H9 (cell line): ENCODE measurements around the gene MSL3. TPM values are rescaled to one million over a fixed set of nuclear protein-coding genes. Genes with fewer than 3 reads are reported as not detected.

Source experiments
- DNase-seq: peaks from one replicate; pipeline ENCODE4 v3.0.0-alpha.2; 2017
- H2AFZ ChIP-seq: one replicate; pipeline ENCODE4 v1.6.1; 2013; ENCODE audit warnings: mild to moderate bottlenecking, low read length, control low read depth, moderate library complexity
- H2AK5ac ChIP-seq: 2 replicates; pipeline ENCODE4 v1.6.1; 2013; ENCODE audit warnings: low read length, control low read depth, mixed read lengths; ENCODE audit not compliant: insufficient read length
- H2BK120ac ChIP-seq: one replicate; pipeline ENCODE4 v1.6.1; 2013; ENCODE audit warnings: low read depth, mild to moderate bottlenecking, low read length, control low read depth, inconsistent platforms; ENCODE audit not compliant: poor library complexity, severe bottlenecking
- H2BK12ac ChIP-seq: 2 replicates; pipeline ENCODE4 v1.6.1; 2013; ENCODE audit warnings: low read length, control low read depth, mixed read lengths, low read depth; ENCODE audit not compliant: insufficient read length
- H2BK15ac ChIP-seq: 2 replicates; pipeline ENCODE4 v1.6.1; 2013; ENCODE audit warnings: low read depth, low read length, control low read depth
- H2BK20ac ChIP-seq: one replicate; pipeline ENCODE4 v1.6.1; 2013; ENCODE audit warnings: low read depth, mild to moderate bottlenecking, low read length, control low read depth, inconsistent platforms; ENCODE audit not compliant: poor library complexity, severe bottlenecking
- H2BK5ac ChIP-seq: 2 replicates; pipeline ENCODE4 v1.6.1; 2013; ENCODE audit warnings: low read length, control low read depth, mixed read lengths; ENCODE audit not compliant: insufficient read length
- H3K14ac ChIP-seq: 2 replicates; pipeline ENCODE4 v1.6.1; 2013; ENCODE audit warnings: low read length, control low read depth; ENCODE audit not compliant: insufficient read depth
- H3K18ac ChIP-seq: 2 replicates; pipeline ENCODE4 v1.6.1; 2013; ENCODE audit warnings: low read depth, mild to moderate bottlenecking, mixed read lengths, low read length, control low read depth; ENCODE audit not compliant: insufficient read length
- H3K23ac ChIP-seq: 2 replicates; pipeline ENCODE4 v1.6.1; 2013; ENCODE audit warnings: low read length, control low read depth, mixed read lengths, low read depth; ENCODE audit not compliant: insufficient read length
- H3K23me2 ChIP-seq: 2 replicates; pipeline ENCODE4 v1.6.1; 2013; ENCODE audit warnings: low read depth, mild to moderate bottlenecking, mixed read lengths, low read length, control low read depth; ENCODE audit not compliant: insufficient read length, poor library complexity, severe bottlenecking
- H3K27ac ChIP-seq: 2 replicates; pipeline ENCODE4 v1.5.1; 2013; ENCODE audit warnings: low read length, control low read depth, mixed read lengths, low read depth; ENCODE audit not compliant: insufficient read length
- H3K27me3 ChIP-seq: 2 replicates; pipeline ENCODE4 v1.6.1; 2013; ENCODE audit warnings: low read length, control low read depth, inconsistent platforms; ENCODE audit not compliant: insufficient read depth
- H3K4ac ChIP-seq: 2 replicates; pipeline ENCODE4 v1.6.1; 2013; ENCODE audit warnings: low read depth, mild to moderate bottlenecking, control low read depth, inconsistent platforms, low read length, moderate library complexity
- H3K4me1 ChIP-seq: 2 replicates; pipeline ENCODE4 v1.6.1; 2013; ENCODE audit warnings: low read length, control low read depth, inconsistent platforms; ENCODE audit not compliant: insufficient read depth
- H3K4me2 ChIP-seq: 2 replicates; pipeline ENCODE4 v1.6.1; 2013; ENCODE audit warnings: low read length, control low read depth, mixed read lengths; ENCODE audit not compliant: insufficient read length, insufficient read depth
- H3K56ac ChIP-seq: 2 replicates; pipeline ENCODE4 v1.6.1; 2013; ENCODE audit warnings: low read depth, mild to moderate bottlenecking, mixed read lengths, low read length, control low read depth; ENCODE audit not compliant: insufficient read length
- H3K79me1 ChIP-seq: 2 replicates; pipeline ENCODE4 v1.6.1; 2013; ENCODE audit warnings: low read depth, mild to moderate bottlenecking, moderate library complexity, low read length, control low read depth, inconsistent platforms; ENCODE audit not compliant: insufficient read depth, poor library complexity, severe bottlenecking
- H3K79me2 ChIP-seq: 2 replicates; pipeline ENCODE4 v1.6.1; 2013; ENCODE audit warnings: low read length, control low read depth, inconsistent platforms; ENCODE audit not compliant: insufficient read depth
- H3K9ac ChIP-seq: 2 replicates; pipeline ENCODE4 v1.6.1; 2013; ENCODE audit warnings: low read length, control low read depth, mixed read lengths; ENCODE audit not compliant: insufficient read length; ENCODE audit errors: extremely low read depth
- H3K9me3 ChIP-seq: one replicate; pipeline ENCODE4 v1.6.1; 2013; ENCODE audit warnings: low read depth, low read length, inconsistent platforms; ENCODE audit not compliant: control insufficient read depth
- H3T11ph ChIP-seq: one replicate; pipeline ENCODE4 v1.6.1; 2013; ENCODE audit warnings: mild to moderate bottlenecking, low read length, control low read depth, inconsistent platforms
- H4K20me1 ChIP-seq: one replicate; pipeline ENCODE4 v1.6.1; 2013; ENCODE audit not compliant: control insufficient read depth, insufficient read length, insufficient read depth
- H4K5ac ChIP-seq: 2 replicates; pipeline ENCODE4 v1.6.1; 2013; ENCODE audit warnings: low read depth, mild to moderate bottlenecking, mixed read lengths, low read length, control low read depth; ENCODE audit not compliant: insufficient read length
- H4K8ac ChIP-seq: replicated peaks from 2 replicates; pipeline ENCODE4 v1.6.1; 2013; ENCODE audit warnings: low read length, control low read depth, mixed read lengths, low read depth; ENCODE audit not compliant: insufficient read length
- H4K91ac ChIP-seq: 2 replicates; pipeline ENCODE4 v1.6.1; 2013; ENCODE audit warnings: low read depth, mild to moderate bottlenecking, moderate library complexity, mixed read lengths, low read length, control low read depth; ENCODE audit not compliant: insufficient read length
- H3K27ac Mint-ChIP-seq, 3 experiments: 2 replicates in 2 of 3; 3 replicates in 1 of 3; pipeline ENCODE4 v1.8.0; 2020 to 2021; ENCODE audit warnings: mixed read lengths in 3 of 3, mild to moderate bottlenecking in 1 of 3, moderate library complexity in 1 of 3
- H3K27me3 Mint-ChIP-seq: 2 replicates; pipeline ENCODE4 v1.8.0; 2021; ENCODE audit warnings: low read depth, mild to moderate bottlenecking, moderate library complexity, mixed read lengths
- H3K36me3 Mint-ChIP-seq, 3 experiments: 2 replicates in 2 of 3; 3 replicates in 1 of 3; pipeline ENCODE4 v1.8.0; 2020 to 2021; ENCODE audit warnings: low read depth in 3 of 3, mixed read lengths in 3 of 3; ENCODE audit not compliant: insufficient read depth in 1 of 3
- H3K4me1 Mint-ChIP-seq, 2 experiments: 2 replicates each; pipeline ENCODE4 v1.8.0; 2020; ENCODE audit warnings: mixed read lengths in 2 of 2
- H3K4me3 Mint-ChIP-seq, 2 experiments: 2 replicates in 1 of 2; 3 replicates in 1 of 2; pipeline ENCODE4 v1.8.0; 2020 to 2021; ENCODE audit warnings: mild to moderate bottlenecking in 2 of 2, mixed read lengths in 2 of 2, moderate library complexity in 1 of 2
- H3K9me3 Mint-ChIP-seq, 2 experiments: 2 replicates in 1 of 2; 3 replicates in 1 of 2; pipeline ENCODE4 v1.8.0; 2020; ENCODE audit warnings: mild to moderate bottlenecking in 2 of 2, mixed read lengths in 2 of 2, moderate library complexity in 1 of 2
- WGBS: extraction: QIAGEN DNeasy Blood & Tissue Kit; methylation state at CpG from one replicate; pipeline ENCODE4 v1.1.7; 2013; ENCODE audit warnings: missing lambda C conversion rate, low lambda C conversion rate, mixed read lengths; ENCODE audit not compliant: insufficient read length; ENCODE audit errors: extremely low coverage; 5-methylcytosine and 5-hydroxymethylcytosine counted together
- total RNA-seq: library from RNA; stranded (reverse); gene quantifications from 2 replicates; pipeline ENCODE4 v1.2.1, GENCODE V29; 2021
- TF ChIP-seq, protein P1 (sequence below): fragments of 200-600 bp; sonication (generic); conservative IDR thresholded peaks from 3 replicates; pipeline ENCODE4 v1.8.0; 2021; ENCODE audit warnings: antibody characterized with exemption, mild to moderate bottlenecking

The MSL3 gene
- total RNA-seq, 1 experiment from 2014 or later = 13.0 TPM

DNA sequence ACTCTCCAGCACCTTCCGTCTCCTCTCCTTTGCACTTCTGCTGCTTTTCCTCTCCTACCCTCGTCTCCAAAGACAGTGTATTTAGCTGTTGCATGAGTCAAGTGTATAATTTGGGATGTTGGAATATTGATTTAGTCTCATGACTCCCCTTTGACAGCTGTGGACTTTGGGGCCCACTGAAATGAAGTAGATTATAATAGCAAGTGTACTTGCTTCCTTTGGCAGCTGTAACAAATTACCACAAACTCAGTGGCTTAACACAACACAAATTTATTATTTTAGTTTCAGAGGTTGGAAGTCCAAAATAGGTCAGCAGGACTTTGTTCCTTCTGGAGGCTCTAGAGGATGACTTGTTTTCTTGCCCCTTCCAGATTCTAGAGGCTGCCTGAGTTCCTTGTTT lies 29.5 kb upstream of the MSL3 start:
- Histone ChIP-seq H2BK15ac (no peak overlapping the region), H3K23me2 (no peaks in the 10 kb centered on the region), H2BK20ac (no peak overlapping the region), H2BK12ac (no peak overlapping the region), H3K4ac (no peak overlapping the region), H3K27me3 (no peaks in the 10 kb centered on the region), H3K4me1 (no peaks in the 10 kb centered on the region), H3K14ac (no peak overlapping the region), H3K79me2 (no peaks in the 10 kb centered on the region), H3K23ac (no peak overlapping the region), H4K8ac (no peak overlapping the region), H3K79me1 (no peaks in the 10 kb centered on the region), H2AFZ (no peak overlapping the region), H3K4me2 (no peak overlapping the region), H2AK5ac (no peak overlapping the region), H4K5ac (no peak overlapping the region), H3K27ac (no peak overlapping the region), H3K56ac (no peak overlapping the region), H3K9ac (no peak overlapping the region), H3K9me3 (peaks cover 4% of the 10 kb centered on the region), H2BK5ac (no peak overlapping the region), H4K20me1 (no peaks in the 10 kb centered on the region), H2BK120ac (no peak overlapping the region), H4K91ac (no peak overlapping the region), H3K18ac (no peak overlapping the region), H3T11ph (no peak overlapping the region)
- H3K4me3 Mint-ChIP-seq = no peak overlapping the region
- no peak overlapping the region for H3K27ac Mint-ChIP-seq
- H3K9me3 Mint-ChIP-seq = peaks cover 62 to 63% of the 10 kb centered on the region in 2 experiments
- TF ChIP-seq, protein P1, sequence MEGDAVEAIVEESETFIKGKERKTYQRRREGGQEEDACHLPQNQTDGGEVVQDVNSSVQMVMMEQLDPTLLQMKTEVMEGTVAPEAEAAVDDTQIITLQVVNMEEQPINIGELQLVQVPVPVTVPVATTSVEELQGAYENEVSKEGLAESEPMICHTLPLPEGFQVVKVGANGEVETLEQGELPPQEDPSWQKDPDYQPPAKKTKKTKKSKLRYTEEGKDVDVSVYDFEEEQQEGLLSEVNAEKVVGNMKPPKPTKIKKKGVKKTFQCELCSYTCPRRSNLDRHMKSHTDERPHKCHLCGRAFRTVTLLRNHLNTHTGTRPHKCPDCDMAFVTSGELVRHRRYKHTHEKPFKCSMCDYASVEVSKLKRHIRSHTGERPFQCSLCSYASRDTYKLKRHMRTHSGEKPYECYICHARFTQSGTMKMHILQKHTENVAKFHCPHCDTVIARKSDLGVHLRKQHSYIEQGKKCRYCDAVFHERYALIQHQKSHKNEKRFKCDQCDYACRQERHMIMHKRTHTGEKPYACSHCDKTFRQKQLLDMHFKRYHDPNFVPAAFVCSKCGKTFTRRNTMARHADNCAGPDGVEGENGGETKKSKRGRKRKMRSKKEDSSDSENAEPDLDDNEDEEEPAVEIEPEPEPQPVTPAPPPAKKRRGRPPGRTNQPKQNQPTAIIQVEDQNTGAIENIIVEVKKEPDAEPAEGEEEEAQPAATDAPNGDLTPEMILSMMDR = no peak
- no peak for DNase-seq
- no peaks in the 10 kb centered on the region; a peak in 2 of 7 replicates for H3K36me3 Mint-ChIP-seq
- no CpG with 5 or more reads among the region's 2 CpGs for WGBS
- peaks cover 17% of the 10 kb centered on the region for H3K27me3 Mint-ChIP-seq
- H3K4me1 Mint-ChIP-seq = no peaks in the 10 kb centered on the region
